ENCODE measurements around the gene PBRM1.
A peak's percentile ranks its signal among the peaks of the same experiment; 100 is the strongest.

The PBRM1 gene

DNA sequence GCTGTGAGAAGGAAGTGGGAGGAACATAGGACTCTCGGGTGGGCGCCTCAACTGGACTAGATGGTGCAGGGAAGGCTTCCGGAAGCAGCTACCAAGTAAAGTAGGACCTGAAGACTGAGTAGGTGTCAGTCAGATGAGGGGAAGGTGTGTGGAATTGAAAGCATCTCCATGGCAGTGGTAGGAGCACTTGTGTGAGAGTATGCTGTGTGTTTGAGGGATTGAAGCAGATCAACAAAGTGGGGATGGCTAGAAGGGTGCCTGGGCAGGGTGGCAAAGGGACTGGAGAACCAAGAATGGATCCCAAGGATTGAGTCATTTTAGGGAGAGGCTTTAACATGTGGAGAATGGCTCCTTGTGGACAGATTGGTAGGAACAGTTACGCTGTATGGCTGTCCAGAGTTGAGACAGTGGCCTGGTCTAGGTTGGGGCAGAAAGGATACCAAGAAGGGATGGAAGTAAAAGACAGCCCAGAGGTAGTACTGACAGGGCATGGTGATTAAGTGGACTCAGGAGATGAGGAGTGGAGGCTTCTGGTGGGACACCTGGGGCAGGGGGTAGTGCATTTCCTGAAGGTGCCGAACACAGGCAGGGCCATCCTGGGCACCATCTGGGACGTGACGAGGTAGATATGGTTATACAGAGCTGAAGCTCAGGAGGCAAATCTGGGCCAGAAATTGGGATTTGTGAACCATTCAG lies 147.8 kb downstream of the PBRM1 start:
- no peak for FAIRE-seq
- no peak for DNase-seq (ENCODE audit: insufficient read length, low spot score)

DNA sequence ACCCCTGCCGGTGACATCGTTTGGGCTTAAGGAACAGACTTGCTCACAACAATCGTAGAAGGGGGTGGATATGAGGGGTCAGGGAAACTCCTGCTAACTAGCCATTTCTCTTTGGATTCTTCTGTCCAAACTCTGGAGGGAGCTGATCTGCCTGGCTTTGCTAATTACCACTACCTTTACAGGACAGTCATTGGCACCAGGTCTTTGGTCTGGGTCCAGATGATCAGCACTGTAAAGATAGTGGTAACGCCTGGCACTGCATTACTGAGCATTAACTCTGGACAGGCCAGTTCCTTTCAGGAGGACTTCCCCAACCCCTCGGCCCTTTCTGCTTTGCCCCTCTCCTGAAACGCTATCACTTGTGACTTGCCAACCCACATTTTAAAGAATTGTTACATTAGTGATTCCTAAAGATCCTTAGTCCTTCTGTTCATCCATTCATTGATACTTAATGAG lies 148.5 kb downstream of the PBRM1 start:
- FAIRE-seq (no peak), DNase-seq (ENCODE audit: insufficient read length, low spot score) (no peak)

DNA sequence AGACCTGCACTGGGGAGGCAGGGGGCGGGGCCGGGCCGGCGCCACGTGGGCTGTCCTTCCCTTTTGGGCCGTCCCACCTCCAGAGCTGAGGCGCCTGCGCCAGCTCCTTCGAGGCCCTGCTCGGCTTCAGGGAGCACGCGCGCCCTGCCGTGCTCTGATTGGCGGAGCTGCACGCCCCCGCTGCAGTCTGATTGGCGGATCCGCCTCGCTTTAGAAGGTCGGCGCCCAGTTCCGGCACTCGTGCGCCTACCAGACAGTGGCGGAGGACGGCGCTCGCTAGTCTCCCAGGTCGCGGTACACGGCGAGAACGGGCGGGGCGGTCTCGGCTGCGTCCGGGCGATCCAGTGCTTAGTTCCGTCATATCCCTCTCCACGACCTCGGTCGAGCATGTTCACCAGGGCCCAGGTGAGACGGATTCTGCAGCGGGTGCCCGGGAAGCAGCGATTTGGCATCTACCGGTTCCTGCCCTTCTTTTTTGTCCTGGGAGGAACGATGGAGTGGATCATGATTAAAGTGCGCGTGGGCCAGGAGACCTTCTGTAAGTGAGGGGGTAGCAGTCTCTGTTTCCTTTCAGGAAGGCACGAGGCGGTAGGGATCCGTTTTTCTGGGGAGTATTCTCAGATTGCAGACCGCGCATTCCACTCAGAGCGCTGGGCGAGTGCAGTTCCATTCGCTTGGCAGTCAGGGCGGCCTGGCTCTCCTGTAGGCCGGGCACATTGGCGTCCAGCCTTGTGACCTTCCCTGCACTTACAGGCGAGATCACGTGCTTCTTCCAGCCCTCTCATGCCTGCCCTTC lies 149.1 kb downstream of the PBRM1 start, which contains the start of gene UQCC5:
UQCC5 (plus strand) TSS at position 237 of the 796 bp plus-strand sequence; CDS start at position 388, 151 bp downstream.
- DNase-seq (ENCODE audit: insufficient read length, low spot score) = peak; percentile 97
- FAIRE-seq = peak; percentile 97

DNA sequence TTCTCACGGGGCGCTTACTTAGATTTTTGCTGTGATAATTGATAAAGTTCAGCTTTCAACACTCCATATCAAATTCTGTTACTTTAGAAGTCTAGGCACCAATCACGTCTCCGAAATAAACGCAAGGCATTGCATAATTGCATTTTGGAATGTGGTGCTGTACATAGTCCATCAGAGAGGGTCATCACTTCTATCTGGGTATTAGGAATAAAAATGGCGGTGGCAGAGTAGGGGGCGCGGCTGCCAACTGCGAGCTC lies 149.7 kb downstream of the PBRM1 start:
- FAIRE-seq = no peak

DNA sequence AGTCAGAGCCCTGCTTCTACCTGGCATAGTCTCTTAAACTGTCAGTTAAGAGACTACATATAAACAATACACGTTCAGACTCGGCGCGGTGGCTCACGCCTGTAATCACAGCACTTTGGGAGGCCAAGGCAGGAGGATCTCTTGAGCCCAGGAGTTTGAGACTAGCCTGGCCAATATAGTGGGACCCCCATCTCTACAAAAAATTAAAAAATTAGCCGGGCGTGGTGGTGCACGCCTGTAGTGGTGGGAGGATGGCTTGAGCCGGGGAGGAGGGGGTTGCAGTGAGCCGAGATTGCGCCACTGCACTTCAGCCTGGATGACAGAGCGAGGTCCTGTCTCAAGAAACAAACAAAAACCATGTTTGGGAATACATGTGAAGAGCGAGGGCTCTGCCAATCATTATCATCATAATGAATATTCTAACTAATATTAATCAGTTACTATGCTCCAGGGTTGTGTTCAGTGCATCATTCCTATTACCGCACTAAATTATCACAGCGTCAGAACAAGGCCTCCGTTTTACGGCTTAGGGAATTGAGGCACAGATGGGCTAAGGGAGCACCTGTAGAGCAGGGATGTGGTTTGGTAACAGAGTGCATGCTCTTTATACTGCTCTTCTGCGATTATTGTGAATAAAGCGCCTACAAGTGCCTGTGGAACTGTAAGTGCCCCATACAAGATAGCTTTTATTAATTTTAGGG lies 150.2 kb downstream of the PBRM1 start:
- DNase-seq (ENCODE audit: insufficient read length, low spot score) (no peak), FAIRE-seq (peak; percentile 8)

More for the DNA sequence above, 149.7 kb downstream of the PBRM1 start:
- DNase-seq (ENCODE audit: insufficient read length, low spot score) = no peak

DNA sequence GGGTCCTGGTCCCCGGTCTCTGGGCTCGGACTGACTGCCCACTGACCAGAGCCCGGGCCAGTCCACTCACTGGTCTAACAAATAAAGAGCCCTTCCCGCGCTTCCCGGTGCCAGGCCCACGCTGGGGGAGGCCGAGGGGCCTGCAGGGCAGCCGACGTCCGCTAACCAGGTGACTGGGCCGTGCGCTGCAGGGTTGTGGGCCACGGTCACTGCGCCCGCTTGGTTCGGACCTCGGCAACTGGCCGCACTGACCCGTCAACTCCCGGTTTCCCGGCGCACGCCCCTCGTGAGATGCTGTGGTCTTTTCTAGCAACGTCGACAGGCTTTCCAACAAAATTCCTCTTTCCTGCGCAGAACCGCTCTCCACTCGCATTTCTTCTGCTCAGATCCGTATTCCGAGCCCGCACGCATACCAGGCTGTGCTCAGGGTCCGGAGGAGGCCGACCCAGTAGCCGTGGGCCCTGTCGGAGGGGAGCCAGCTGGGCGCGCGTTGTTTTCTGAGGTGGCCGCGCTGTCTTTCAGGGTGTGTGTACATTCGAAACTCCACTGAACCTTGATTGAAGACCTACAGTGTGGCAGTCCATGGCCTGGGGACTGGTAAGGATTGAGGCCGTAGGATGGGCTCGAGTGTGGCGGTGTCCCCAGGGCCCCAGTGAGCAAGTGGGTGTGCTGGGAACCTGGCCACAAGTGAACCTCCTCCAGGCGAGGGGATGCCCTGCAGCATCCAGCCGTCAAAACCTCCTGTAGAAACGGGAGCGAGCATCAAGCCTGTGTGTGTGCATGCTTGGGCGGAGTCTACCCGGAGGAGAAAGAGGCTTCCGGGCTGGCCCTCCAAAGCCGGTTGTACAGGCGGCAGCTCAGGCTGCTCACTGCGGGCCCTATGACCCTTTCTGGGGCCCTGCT lies 151.2 kb downstream of the PBRM1 start:
- peak; percentile 3 for DNase-seq (ENCODE audit: insufficient read length, low spot score)
- no peak for FAIRE-seq

DNA sequence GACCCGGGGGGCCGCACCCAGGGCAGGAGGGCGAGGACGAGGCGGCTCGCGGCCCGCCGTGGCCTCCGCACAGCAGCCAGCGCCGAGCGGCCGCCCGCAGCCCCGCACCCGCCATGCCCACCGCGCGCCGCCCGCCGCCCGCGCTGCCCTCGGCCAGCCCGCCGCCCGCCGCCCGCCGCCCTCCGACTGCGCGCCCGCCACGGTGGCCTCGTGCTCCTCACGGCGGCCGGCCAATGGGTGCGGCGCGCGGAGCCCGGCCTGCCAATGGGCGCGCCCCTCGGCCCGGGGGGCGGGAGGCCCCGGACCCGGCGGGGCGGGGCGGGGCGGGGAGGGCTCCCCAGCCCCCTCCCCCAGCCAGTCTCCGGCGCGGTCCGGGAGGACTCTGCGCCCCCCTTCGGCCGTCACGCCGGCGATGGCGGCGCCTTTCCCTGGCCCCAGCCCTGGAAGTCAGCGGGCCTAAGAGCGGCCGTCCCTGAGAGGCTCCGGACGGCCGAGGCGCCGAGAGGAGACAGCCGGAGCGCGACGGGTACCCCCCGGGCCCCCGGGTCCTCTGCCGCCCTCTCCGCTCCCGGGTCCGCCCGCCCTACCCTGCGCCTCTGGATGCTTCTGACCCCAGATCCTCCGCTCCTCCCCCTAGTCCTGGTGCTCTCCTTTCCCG lies 152.0 kb downstream of the PBRM1 start, which contains the start of gene NT5DC2:
NT5DC2 (minus strand) TSS at position 235 of the 658 bp plus-strand sequence; CDS start at position 115, 120 bp downstream.
- FAIRE-seq (no peak), DNase-seq (ENCODE audit: insufficient read length, low spot score) (peak; percentile 93)

DNA sequence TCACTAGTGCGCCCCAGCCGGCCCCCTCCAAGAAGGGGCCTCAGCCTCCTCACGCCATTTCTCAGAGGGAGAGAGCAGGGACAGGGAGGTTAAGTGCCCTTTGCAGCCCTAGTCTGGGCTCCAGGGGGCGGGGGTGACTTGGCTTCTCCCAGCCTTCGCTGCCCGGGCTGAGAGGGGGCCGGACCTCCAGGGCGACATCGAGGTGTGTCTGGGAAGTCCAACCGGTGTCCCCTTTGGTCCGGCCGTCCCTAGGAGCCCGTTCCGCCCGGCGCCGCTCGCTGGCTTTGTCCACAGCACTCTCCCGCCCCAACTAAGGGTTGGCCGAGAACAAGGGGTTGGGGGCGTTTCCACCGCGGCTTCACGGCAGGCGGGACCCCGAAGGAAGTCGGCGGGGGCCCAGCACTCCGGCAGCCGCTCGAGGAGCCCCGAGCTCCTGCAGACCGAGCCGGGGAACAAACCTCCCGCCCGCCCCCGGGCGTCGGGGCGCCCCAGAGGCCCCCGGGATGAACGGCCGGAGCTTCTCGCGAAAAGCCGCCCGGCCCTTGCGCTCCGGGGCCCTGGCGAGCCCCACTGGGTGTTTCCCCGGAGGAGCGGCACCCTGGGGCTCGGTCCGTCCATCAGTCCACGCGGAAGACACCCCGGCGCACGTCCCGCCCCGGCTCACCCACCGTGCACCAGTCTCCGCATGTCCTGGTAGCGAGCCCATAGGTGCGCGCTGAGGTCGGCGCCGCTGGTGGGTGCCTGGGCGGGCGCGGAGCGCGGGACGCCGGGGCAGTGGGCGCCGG lies 152.7 kb downstream of the PBRM1 start:
- no peak for FAIRE-seq

DNA sequence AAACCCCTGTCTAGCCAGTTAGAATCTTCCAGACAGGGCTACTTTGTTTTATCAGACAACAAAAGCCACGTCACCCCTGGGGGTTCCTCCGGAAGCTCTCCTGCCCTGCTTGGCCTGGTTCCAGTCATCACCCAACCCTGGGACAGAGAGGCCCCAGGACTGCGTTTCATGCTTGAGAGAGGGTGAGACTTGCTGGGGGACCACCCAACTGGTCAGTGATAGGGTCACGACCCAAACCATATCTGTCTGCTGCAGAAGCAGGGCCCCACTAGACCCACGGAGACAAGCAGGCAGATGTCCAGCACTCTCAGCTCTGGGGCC lies 153.2 kb downstream of the PBRM1 start:
- DNase-seq (ENCODE audit: insufficient read length, low spot score) = peak; percentile 64
- peak; percentile 53 for FAIRE-seq

More for the DNA sequence above, 152.7 kb downstream of the PBRM1 start:
- peak; percentile 49 for DNase-seq (ENCODE audit: insufficient read length, low spot score)

DNA sequence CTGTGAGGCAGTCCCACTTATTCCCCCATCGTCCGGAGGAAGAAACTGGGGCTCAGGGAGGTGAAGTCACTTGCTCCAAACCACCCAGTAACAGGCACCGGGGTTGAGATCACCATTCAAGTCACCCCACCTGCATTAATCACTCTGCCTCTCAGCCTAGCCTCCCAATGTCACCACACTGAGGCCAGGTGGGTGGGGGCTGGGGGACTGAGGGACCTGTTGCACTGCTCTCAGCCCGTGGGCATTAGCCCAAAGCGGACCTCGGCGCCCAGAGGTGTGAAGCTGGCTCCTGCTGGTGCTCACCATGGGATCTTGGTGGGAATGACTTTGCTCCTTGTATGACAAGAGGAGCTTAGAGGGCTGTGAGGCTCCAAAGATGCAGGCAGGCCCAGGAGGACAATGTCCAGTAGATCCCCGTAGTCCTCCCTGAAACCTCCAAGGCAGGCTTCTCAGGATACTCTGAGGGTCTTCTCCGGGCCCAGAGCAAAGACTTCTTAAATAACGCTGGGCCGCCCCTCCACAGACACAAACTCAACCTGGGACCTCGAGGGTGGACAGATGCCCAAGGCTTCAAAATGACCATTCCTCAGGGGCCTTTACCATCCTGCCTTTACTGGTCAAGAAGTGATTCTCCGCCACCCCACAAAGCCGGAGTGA lies 153.7 kb downstream of the PBRM1 start:
- DNase-seq (ENCODE audit: insufficient read length, low spot score) (no peak), FAIRE-seq (no peak)

DNA sequence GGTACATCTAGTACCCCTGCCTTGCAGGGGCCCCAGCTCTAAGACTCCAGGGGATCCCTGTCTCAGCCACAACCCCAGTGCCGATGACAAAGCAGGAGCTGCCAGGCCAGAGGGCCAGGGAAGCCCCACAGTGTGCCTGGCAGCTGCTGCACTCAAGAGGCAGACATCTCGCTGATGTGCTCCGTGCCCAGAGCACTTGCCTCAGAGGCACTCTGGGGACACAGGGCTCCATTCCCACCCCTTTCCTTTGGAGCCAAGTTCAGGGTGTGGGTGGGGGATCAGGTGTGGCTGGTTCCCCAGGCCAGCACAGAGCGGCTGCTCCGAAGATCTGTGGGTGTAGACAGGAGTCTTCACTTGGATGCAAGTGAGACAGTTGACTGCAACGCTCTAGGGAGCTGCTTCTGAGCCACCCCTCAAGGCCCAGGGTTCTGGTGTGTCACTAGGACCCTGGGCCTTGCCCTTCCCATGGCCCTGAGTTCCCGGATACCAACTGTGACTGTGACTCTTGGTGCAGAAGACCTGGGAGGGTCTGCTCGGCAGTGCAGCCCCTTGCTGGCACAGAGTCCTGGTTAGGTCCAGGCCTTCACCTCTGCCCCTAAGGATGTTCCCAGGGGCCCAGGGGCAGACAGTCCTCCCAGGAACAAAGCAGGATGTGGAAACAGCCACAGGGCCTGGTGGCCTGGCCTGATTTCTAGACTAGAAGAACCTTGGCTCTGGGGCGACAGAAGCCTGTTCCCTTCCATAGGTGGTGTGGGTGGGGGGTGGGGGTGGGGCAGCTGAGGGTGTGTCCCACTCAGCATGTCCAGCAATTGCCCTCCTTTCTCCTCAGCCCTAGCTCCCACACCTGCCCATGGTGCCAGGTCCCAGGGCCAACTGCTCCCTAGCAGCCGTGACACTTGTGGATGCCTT lies 154.5 kb downstream of the PBRM1 start:
- DNase-seq (ENCODE audit: insufficient read length, low spot score) (no peak), FAIRE-seq (no peak)

DNA sequence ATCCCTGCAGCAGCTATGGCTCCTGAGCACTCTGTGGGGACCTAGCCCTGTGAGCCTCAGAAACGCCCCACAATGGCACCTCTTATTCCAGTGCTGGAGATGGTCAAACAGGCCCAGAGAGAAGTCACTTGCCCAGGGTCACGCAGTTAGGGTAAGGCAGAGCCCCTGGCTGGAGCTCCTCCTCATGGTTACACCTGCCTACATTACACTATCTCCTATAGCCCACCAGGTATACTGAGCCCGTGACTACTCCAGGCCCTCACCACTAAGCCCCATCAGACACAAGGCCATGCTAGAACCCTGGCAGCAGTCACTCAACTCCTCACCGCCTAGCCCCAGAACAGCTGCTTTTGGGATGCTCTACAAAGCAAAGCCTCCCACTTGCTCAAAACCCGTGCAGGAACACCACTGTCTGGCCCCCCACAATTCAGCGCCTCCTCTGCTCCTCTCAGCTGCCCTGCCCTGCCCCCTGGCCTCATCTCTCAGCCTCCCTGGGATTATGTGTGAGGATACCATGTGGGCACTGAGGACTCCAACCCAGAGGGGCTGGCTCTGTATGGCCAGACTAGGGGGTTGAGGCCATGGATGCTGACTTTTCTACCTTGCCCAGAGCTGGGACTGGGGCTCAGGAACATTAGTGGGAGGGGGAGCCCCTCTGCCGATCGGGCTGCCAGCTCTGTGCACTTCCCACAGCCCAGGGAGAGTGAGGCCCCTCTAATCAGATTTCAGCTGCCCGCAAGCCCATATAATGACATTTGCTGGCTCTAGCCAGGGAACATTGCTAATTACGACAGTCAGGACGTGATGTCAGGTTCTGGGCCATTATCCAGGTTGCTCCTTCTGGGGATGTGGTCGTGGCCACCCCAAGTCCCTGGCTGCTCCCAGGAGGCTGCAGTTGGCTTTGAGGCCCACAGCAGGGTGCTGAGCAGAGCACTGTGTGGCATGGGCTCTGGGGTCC lies 156.1 kb downstream of the PBRM1 start:
- DNase-seq (ENCODE audit: insufficient read length, low spot score) = no peak
- FAIRE-seq = no peak

DNA sequence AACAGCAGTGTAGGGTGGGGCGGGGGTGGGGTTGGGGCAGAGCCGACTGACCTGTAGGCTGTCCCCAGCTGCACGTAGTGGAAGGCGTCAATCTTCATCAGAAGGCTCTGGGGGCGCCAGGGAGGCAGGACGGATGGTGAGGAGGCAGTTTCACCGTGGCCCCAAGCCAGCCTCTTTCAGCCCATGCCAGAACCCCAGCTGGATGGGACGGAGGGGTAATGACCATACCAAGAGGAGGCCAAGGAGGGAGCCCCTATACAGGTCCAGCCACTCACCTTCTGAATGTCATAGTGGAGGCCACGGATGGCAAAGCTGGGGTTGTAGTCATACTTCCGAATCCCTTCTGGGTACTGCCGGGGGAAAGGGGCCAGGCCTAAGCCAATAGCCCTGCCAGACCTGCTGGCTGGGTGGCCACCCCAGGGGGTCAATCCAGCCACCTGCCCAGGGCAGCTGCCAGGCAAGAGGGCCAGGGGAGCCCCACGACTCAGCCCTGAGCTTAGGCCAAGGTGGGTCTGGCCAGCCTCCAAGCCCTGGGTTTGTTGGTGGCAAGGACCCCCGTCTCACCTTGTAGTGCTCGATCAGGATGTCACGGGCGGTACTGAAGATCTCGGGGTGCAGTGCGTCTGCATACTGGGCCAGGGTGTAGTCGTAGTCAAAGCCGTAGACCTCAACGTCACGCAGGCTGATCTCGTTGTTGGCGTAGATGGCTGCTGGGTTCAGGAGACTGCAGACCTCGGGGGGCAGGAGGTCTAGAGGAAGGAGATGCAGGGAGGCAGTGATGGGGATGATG lies 156.9 kb downstream of the PBRM1 start:
- FAIRE-seq (no peak), DNase-seq (ENCODE audit: insufficient read length, low spot score) (no peak)

DNA sequence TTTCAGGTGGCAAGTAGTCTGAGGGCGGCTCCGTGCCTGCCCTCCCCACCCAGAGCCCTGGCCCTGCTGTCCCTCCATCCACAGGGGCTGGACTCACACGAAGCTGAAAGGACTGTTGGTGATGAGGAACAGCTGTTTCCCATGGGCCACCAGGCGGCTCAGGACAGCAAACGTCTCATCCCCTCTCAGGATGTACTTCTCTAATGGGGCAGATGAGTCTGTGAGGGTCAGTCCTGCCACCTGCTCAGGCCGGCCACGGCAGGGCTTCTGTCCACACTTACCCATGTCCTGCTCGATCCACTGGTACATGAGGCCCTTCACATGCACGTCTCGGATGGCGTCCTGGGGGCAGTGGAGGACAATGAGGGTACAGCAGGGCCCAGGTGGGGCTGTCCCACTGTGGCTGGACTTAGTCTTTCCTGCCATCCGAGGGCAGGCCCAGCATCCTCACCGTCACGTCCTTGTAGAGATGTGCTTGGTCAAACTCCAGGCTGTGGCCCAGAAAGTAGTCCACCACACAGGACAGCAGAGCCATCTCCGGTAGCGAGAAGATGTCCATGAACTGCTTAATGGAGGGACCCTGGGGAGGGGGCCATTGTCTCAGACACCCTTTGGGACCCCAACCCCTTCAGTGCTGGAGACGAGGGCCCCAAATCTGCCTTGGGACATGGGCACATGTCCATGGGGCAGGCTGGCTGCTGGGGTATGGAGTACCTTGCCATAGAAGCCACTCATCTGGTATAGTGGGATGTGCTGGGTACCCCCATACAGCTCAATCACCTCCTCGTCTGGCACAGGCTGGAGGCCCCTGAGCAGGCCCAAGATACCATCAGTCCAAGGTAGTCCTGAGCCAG lies 157.8 kb downstream of the PBRM1 start:
- FAIRE-seq = no peak

More for the DNA sequence above, 157.8 kb downstream of the PBRM1 start:
- no peak for DNase-seq (ENCODE audit: insufficient read length, low spot score)

All from GM19239 (cell line).